HFFc6 (cell line): ENCODE measurements around the gene PPM1B. TPM values are rescaled to one million over a fixed set of nuclear protein-coding genes. Genes with fewer than 3 reads are reported as not detected.
"Not testable (repeated sequence)": the region's sequence is repeated elsewhere in the genome, so short reads cannot be mapped to it uniquely, and the experiment has no call there.

ENCODE experiments used
- DNase-seq: peaks from one replicate; pipeline ENCODE4 v3.0.0-alpha.2; 2018
- H3K27ac Mint-ChIP-seq: 2 replicates; pipeline ENCODE4 v1.8.0; 2020; ENCODE audit warnings: mild to moderate bottlenecking, mixed read lengths
- H3K27me3 Mint-ChIP-seq: 2 replicates; pipeline ENCODE4 v1.8.0; 2021; ENCODE audit warnings: mild to moderate bottlenecking, moderate library complexity, mixed read lengths; ENCODE audit not compliant: insufficient read depth
- H3K36me3 Mint-ChIP-seq: 2 replicates; pipeline ENCODE4 v1.8.0; 2021; ENCODE audit warnings: low read depth, mixed read lengths
- H3K4me1 Mint-ChIP-seq: 2 replicates; pipeline ENCODE4 v1.8.0; 2020; ENCODE audit warnings: low read depth, mixed read lengths
- H3K4me3 Mint-ChIP-seq: 2 replicates; pipeline ENCODE4 v1.8.0; 2020; ENCODE audit warnings: mild to moderate bottlenecking, moderate library complexity, mixed read lengths
- H3K9me3 Mint-ChIP-seq: 2 replicates; pipeline ENCODE4 v1.8.0; 2020; ENCODE audit warnings: mild to moderate bottlenecking, mixed read lengths
- CTCF ChIP-seq: fragments of 200-600 bp; sonication (generic); IDR thresholded peaks from 2 replicates; pipeline ENCODE4 v1.5.0; 2021; ENCODE audit warnings: antibody characterized with exemption, mild to moderate bottlenecking
- total RNA-seq, 6 experiments: library from RNA; stranded (reverse); fragmentation: NEBNext Ultra II Directional; extraction: Animal tissue kit (Norgen Biotek cat#: 25700); gene quantifications; 2 replicates in 1 of 6; 3 replicates in 5 of 6; pipeline ENCODE4 v1.2.3, GENCODE V29; 2021

PPM1B gene
- total RNA-seq, 6 experiments from 2014 or later: 22.8 to 31.6 (median 27.1) TPM

- Mint-ChIP-seq H3K4me1 (peaks cover 29% of the 10 kb centered on the region), H3K27ac (no peak overlapping the region), H3K36me3 (peaks cover 8% of the 10 kb centered on the region), H3K27me3 (peaks cover 10% of the 10 kb centered on the region), H3K4me3 (no peak overlapping the region), H3K9me3 (peaks cover 8% of the 10 kb centered on the region)
- no peak for DNase-seq
- peak; percentile 18; the same call in 1 of the 2 replicates for TF ChIP-seq CTCF
Observed at GRCh38 chr2:44247924-44248323, 79.2 kb downstream of the PPM1B start.

GRCh38 chr2:44249269-44249668 lies 80.6 kb downstream of the PPM1B start:
- H3K9me3 Mint-ChIP-seq: peaks cover 15% of the 10 kb centered on the region
- DNase-seq, H3K27ac Mint-ChIP-seq, H3K36me3 Mint-ChIP-seq, H3K4me3 Mint-ChIP-seq: not testable (repeated sequence)
- H3K4me1 Mint-ChIP-seq: peaks cover 27% of the 10 kb centered on the region
- peaks cover 11% of the 10 kb centered on the region for H3K27me3 Mint-ChIP-seq

- H3K36me3 Mint-ChIP-seq: peaks cover 9% of the 10 kb centered on the region
- no peak overlapping the region for H3K27ac Mint-ChIP-seq
- DNase-seq: no peak
- no peak overlapping the region for H3K4me3 Mint-ChIP-seq
- peaks cover 15% of the 10 kb centered on the region for H3K9me3 Mint-ChIP-seq
- peaks cover 11% of the 10 kb centered on the region for H3K27me3 Mint-ChIP-seq
- no peak for TF ChIP-seq CTCF
- H3K4me1 Mint-ChIP-seq: peaks cover 16% of the 10 kb centered on the region
Observed at GRCh38 chr2:44250376-44250775, 81.7 kb downstream of the PPM1B start.

- Mint-ChIP-seq H3K4me3 (no peak overlapping the region), H3K4me1 (no peaks in the 10 kb centered on the region), H3K27ac (no peak overlapping the region), H3K36me3 (peaks cover 9% of the 10 kb centered on the region), H3K27me3 (peaks cover 10% of the 10 kb centered on the region), H3K9me3 (peaks cover 15% of the 10 kb centered on the region)
- DNase-seq: no peak
- TF ChIP-seq CTCF: no peak
Observed at GRCh38 chr2:44254023-44254422, 85.3 kb downstream of the PPM1B start.

GRCh38 chr2:44255704-44256103 lies 87.0 kb downstream of the PPM1B start:
- not testable (repeated sequence) for H3K4me1 Mint-ChIP-seq, H3K27ac Mint-ChIP-seq, H3K4me3 Mint-ChIP-seq, H3K36me3 Mint-ChIP-seq, DNase-seq
- peaks cover 10% of the 10 kb centered on the region for H3K27me3 Mint-ChIP-seq
- peaks cover 15% of the 10 kb centered on the region for H3K9me3 Mint-ChIP-seq

GRCh38 chr2:44257802-44258201 lies 89.1 kb downstream of the PPM1B start:
- not testable (repeated sequence) for H3K9me3 Mint-ChIP-seq, DNase-seq, H3K36me3 Mint-ChIP-seq, H3K4me1 Mint-ChIP-seq, H3K27me3 Mint-ChIP-seq, H3K4me3 Mint-ChIP-seq, H3K27ac Mint-ChIP-seq

- Mint-ChIP-seq H3K4me3 (no peak overlapping the region), H3K9me3 (no peaks in the 10 kb centered on the region), H3K4me1 (peaks cover 19% of the 10 kb centered on the region), H3K36me3 (no peaks in the 10 kb centered on the region), H3K27me3 (peaks cover 4% of the 10 kb centered on the region; the same call in 1 of the 2 replicates), H3K27ac (no peak overlapping the region)
- DNase-seq: no peak
- no peak for TF ChIP-seq CTCF
Observed at GRCh38 chr2:44267269-44267795, 98.7 kb downstream of the PPM1B start.
